GM12874 (cell line): ENCODE data around the gene MRPL11.

Source experiments
- TF ChIP-seq, protein P1 (sequence below): IDR thresholded peaks from 2 replicates; pipeline ENCODE4 v1.5.1; 2011; ENCODE audit warnings: low read depth, mild to moderate bottlenecking, control low read depth, low read length, moderate library complexity; ENCODE audit not compliant: insufficient read depth

Gene MRPL11

DNA sequence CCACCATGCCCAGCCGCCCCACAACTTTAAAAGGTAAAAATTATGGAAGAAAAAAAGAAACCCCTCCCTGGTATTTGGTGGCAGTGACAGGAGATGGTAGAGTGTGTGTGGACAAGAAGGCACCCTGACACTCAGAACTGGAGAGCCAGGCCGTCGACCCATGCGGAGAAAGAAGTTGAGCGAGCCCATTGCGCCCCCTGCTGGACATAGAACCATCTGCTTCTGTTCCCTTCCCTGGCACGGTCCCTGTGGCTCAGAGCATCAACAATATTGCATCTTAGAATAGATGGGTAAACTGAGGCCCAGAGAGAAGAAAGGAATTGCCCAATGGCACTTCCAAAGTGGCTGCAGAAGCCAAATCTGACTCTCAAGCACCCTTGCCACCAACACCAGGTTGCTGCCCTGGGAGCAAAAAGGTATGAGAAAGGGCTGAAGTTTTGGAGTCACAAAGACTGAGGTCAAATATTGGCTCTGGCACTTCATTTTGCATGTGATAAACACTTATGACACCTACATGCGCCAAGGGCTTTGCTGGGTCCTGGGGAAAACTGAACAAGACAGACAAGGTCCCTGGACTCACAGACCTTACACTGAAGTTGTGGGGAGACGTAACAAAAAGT, 8.6 kb downstream of the MRPL11 start:
- TF ChIP-seq, protein P1, sequence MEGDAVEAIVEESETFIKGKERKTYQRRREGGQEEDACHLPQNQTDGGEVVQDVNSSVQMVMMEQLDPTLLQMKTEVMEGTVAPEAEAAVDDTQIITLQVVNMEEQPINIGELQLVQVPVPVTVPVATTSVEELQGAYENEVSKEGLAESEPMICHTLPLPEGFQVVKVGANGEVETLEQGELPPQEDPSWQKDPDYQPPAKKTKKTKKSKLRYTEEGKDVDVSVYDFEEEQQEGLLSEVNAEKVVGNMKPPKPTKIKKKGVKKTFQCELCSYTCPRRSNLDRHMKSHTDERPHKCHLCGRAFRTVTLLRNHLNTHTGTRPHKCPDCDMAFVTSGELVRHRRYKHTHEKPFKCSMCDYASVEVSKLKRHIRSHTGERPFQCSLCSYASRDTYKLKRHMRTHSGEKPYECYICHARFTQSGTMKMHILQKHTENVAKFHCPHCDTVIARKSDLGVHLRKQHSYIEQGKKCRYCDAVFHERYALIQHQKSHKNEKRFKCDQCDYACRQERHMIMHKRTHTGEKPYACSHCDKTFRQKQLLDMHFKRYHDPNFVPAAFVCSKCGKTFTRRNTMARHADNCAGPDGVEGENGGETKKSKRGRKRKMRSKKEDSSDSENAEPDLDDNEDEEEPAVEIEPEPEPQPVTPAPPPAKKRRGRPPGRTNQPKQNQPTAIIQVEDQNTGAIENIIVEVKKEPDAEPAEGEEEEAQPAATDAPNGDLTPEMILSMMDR, result peak; percentile 92

DNA sequence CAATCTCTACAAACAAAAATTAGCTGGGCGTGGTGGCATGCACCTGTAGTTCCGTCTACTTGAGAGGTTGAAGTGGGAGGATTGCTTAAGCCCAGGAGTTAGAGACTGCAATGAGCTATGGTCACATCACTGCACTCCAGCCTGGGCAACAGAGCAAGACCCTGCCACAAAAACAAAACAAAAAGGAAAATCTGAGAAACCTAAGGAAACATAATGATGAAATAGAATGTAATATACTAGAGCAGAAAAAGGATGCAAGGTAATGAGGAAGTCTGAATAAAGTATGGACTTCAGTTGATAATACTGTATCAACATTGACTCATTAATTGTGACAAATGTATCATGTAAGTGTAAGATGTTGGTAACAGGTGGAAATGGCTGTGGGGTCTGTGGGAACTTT, 9.7 kb downstream of the MRPL11 start:
- TF ChIP-seq, protein P1, result no peak

DNA sequence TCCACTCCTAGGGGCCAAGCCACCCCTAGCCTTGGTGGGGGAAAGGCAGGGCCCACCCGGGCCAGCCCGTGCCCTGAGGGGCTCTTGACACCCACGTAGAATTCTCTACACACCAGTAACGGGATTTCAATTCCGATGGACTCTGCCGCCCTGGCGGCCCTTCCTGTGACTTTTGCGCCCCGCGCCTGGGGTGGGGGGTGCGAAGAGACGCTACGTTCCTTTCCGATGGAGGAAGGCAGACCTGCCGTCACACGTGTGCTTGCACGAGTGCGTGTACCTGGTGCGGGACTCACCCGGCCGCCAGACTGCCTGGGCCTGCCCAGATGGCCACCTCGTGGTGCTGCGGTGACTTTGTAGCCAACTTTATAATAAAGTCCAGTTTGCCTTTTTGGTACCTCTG, 12.3 kb downstream of the MRPL11 start:
- TF ChIP-seq, protein P1, result no peak

GRCh38 chr11:66421492-66422205, 17.0 kb downstream of the MRPL11 start:
- TF ChIP-seq, protein P1, result no peak

DNA sequence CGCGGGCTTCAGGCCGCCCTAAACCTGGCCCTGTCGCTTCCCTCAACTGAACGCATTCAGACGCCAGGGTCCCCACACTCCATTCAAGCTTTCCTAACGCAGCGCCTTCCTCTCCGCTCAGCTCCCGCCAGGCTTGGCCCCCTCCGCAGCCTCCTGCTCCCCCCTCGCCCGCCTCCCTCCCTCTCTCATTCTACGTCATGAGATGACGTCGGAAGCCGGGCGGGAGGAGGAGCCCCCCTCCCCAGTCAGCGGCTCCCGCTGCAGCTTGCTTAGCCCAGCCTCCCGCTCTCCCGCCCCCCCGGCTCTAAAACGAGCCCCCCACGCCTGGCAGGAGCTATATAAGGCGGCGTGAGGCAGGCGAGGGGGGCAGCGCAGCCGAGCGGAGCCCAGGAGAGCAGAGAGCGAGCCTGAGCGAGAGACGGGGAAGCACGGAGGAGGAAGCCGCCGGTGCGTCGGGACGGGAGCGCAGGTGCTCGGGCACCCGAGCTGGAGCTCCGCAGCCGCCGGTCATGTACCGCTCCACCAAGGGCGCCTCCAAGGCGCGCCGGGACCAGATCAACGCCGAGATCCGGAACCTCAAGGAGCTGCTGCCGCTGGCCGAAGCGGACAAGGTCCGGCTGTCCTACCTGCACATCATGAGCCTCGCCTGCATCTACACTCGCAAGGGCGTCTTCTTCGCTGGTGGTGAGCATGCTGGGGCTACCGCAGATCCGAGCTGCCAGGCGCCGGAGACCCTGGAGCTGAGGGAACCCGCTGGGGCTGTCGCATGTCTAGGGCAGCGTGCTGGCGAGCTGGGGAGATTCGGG, 17.8 kb downstream of the MRPL11 start, which contains the start of gene NPAS4:
Gene NPAS4, plus strand, starts transcription at position 365 of the 806 bp plus-strand sequence. Its CDS starts 145 bp downstream, at position 510.
- TF ChIP-seq, protein P1, result no peak

- TF ChIP-seq, protein P1, result no peak
These were observed 18.8 kb downstream of the MRPL11 start for GRCh38 chr11:66419825-66420224.

DNA sequence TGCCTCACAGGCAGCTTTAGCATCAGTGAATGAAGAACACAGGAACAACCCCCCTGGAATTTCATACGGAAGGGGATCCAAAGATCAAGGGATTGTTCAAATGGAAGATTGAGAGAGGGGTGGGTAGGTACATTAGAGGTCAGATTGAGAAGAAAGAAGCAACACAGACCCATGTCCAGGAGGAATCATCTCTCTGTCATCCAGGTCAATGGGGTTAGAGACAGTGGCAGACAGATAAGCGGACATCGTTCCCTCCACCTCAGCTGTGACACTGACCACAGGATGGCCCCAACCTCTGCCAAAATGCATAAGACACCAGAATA, 19.7 kb downstream of the MRPL11 start:
- TF ChIP-seq, protein P1, result no peak
